Measurements from ENCODE around the gene NGEF.

Gene NGEF

DNA sequence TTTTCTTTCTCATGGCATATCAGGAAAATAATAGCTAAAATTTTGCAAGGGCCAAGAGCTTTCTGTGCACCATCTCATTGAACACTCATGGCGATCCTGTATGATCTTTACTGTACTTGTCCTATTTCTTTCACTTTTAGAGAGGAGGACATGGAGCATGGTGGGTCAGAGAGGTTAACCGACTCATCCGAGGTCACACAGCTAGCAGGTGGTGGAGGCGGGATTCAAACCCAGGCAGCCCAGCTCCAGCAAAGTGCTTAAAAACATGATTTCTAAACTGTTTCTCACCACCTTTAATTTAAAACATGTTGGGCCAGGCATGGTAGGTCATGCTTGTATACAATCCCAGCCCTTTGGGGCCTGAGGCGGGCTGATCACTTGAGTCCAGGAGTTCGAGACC, 6.4 kb downstream of the NGEF start:
- H3K36me3 Mint-ChIP-seq (ENCODE audit: low read depth): no peaks in the 10 kb centered on the region
- peaks cover 7% of the 10 kb centered on the region for H3K4me1 Mint-ChIP-seq (ENCODE audit: low read depth)
- no peaks in the 10 kb centered on the region for H3K9me3 Mint-ChIP-seq
- intact Hi-C loops (cut with micrococcal nuclease): no loop called here
- peaks cover 35% of the 10 kb centered on the region for H3K27me3 Mint-ChIP-seq
- no peak overlapping the region for H3K27ac Mint-ChIP-seq
- no peak overlapping the region for H3K4me3 Mint-ChIP-seq

GRCh38 chr2:233005096-233005495, 8.0 kb downstream of the NGEF start:
- no peak overlapping the region for H3K4me3 Mint-ChIP-seq

GRCh38 chr2:233003658-233004555, 9.1 kb downstream of the NGEF start:
- H3K4me1 Mint-ChIP-seq (ENCODE audit: low read depth): no peaks in the 10 kb centered on the region
- H3K27me3 Mint-ChIP-seq: peaks cover 31% of the 10 kb centered on the region
- no peaks in the 10 kb centered on the region for H3K36me3 Mint-ChIP-seq (ENCODE audit: low read depth)
- intact Hi-C loops (cut with micrococcal nuclease): no loop called here
- H3K4me3 Mint-ChIP-seq: no peak overlapping the region
- H3K27ac Mint-ChIP-seq: no peak overlapping the region
- no peaks in the 10 kb centered on the region for H3K9me3 Mint-ChIP-seq

More at GRCh38 chr2:233005096-233005495, 8.0 kb downstream of the NGEF start:
- Mint-ChIP-seq H3K9me3 (no peaks in the 10 kb centered on the region), H3K27me3 (peaks cover 33% of the 10 kb centered on the region), H3K27ac (no peak overlapping the region), H3K4me1 (ENCODE audit: low read depth) (no peaks in the 10 kb centered on the region), H3K36me3 (ENCODE audit: low read depth) (no peaks in the 10 kb centered on the region)
- intact Hi-C loops (cut with micrococcal nuclease): no loop called here

GRCh38 chr2:233002829-233003657, 10.0 kb downstream of the NGEF start:
- Mint-ChIP-seq H3K27ac (no peak overlapping the region), H3K36me3 (ENCODE audit: low read depth) (no peaks in the 10 kb centered on the region), H3K9me3 (no peaks in the 10 kb centered on the region), H3K27me3 (peaks cover 31% of the 10 kb centered on the region), H3K4me1 (ENCODE audit: low read depth) (peaks cover 2% of the 10 kb centered on the region), H3K4me3 (no peak overlapping the region)
- intact Hi-C loops (cut with micrococcal nuclease): no loop called here

- Mint-ChIP-seq H3K9me3 (no peaks in the 10 kb centered on the region), H3K27ac (no peak overlapping the region), H3K36me3 (ENCODE audit: low read depth) (no peaks in the 10 kb centered on the region), H3K4me3 (no peak overlapping the region), H3K27me3 (peaks cover 33% of the 10 kb centered on the region), H3K4me1 (ENCODE audit: low read depth) (peaks cover 17% of the 10 kb centered on the region)
- intact Hi-C loops (cut with micrococcal nuclease): no loop called here
Observed at GRCh38 chr2:233000886-233001750, 11.9 kb downstream of the NGEF start.

DNA sequence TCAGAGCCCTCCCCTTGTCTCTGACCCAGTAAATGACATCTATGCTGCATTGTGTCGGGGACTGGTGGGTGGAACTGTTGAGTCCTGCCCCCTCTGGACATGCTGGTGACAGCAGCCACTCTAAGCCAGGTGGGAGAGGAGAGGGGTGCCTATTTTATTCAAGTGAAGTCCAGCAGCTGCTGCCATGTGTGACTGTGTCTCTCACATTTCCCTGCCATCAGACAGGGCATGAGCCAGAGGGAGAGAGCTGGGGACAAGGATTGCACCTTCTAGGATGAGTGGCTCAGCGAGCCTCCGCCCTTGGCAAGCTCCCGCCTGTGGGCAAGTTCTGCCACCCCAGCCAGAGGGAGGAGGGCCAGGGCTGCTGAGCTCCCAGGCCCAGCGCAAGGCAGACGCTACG, 13.7 kb downstream of the NGEF start:
- H3K27ac Mint-ChIP-seq: no peak overlapping the region
- H3K36me3 Mint-ChIP-seq (ENCODE audit: low read depth): no peaks in the 10 kb centered on the region
- intact Hi-C loops (cut with micrococcal nuclease): no loop called here
- no peaks in the 10 kb centered on the region for H3K9me3 Mint-ChIP-seq
- H3K4me3 Mint-ChIP-seq: no peak overlapping the region
- peaks cover 18% of the 10 kb centered on the region for H3K27me3 Mint-ChIP-seq
- H3K4me1 Mint-ChIP-seq (ENCODE audit: low read depth): peaks cover 17% of the 10 kb centered on the region

DNA sequence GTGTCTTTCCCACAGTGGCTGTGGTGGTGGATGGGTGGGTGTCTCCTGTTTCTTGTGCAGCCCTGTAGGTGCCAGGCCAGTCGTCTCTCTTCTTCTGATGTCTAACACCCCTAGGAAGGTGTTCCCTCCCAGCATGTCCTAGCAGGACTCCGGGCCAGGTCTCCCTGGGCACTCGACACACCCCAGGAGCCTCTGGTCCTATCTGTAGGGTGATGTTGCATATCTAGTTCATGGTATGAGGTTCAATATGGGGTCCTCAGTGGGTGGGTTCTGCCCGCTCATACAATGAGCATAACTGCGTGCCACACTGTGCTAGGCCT, 14.4 kb downstream of the NGEF start:
- Mint-ChIP-seq H3K4me1 (ENCODE audit: low read depth) (peaks cover 17% of the 10 kb centered on the region), H3K4me3 (no peak overlapping the region), H3K27me3 (peaks cover 12% of the 10 kb centered on the region), H3K9me3 (no peaks in the 10 kb centered on the region), H3K27ac (no peak overlapping the region), H3K36me3 (ENCODE audit: low read depth) (no peaks in the 10 kb centered on the region)
- intact Hi-C loops (cut with micrococcal nuclease): no loop called here

DNA sequence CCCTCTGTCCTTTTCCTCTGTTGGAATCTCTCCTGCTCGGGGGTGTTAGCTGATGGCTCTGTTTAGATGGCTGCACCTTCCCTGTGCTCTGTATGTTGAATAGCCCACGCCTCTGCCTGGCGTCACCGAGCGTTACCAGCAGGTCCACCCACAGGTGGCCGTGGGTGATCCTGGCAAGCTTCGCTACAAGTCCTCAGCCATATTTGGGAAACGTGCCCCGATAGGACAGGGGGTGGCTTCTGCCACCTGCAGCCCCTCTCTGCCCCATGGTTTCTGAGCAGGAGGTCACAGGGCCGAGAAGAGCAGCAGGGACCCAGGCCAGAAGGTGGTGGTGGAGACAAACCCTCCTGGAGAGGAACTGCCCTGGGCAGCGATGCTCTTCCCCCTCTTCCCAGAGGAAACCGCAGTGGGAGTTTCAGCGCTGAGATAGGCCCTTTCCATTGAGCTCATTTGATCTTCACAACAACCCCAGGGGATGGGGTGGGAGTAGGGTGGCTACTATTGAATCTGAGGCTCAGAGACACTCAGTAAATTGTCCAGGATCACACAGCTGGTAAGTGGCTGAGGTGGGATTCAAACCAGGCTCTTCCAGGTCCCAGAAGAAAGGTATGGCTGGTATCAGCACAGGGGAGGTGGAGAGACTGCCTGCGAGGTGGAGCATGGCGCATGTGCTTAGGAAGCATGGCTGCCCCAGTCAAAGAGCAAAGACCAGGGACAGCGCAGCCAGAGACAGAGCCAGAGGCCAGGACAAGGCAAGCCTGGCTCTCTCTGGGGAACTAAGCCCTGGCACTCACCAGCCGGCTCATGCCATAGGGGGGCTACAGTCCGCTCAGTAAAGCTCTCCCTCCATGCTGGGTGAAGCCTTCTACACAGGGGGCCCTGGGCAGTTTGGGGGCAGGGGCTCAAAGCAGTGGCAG, 15.0 kb downstream of the NGEF start:
- Mint-ChIP-seq H3K4me3 (no peak overlapping the region), H3K27ac (no peak overlapping the region), H3K36me3 (ENCODE audit: low read depth) (no peaks in the 10 kb centered on the region), H3K4me1 (ENCODE audit: low read depth) (peaks cover 17% of the 10 kb centered on the region), H3K9me3 (no peaks in the 10 kb centered on the region), H3K27me3 (peaks cover 8% of the 10 kb centered on the region)
- intact Hi-C loops (cut with micrococcal nuclease): no loop called here

DNA sequence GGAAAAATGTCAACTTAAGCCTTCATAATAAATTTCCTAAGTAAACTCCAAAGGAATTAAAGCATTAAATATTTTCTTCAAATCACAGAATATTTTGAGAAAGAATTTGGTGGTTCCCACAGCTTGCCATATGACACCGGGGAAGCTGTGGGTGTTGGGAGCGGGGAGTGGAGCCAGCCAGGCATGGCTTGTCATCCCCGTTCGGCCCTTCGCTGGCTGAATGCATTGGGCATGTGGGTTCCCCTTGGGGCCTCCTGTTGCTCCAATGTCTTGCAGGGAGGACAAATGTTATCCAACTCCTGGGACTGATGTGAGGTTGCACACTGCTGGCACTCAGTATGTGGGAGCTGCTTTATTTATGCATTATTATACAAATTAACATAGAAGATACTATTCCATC, 18.6 kb downstream of the NGEF start:
- no peak overlapping the region for H3K27ac Mint-ChIP-seq
- H3K4me1 Mint-ChIP-seq (ENCODE audit: low read depth): peaks cover 17% of the 10 kb centered on the region
- H3K4me3 Mint-ChIP-seq: no peak overlapping the region
- H3K36me3 Mint-ChIP-seq (ENCODE audit: low read depth): no peaks in the 10 kb centered on the region
- peaks cover 8% of the 10 kb centered on the region for H3K27me3 Mint-ChIP-seq
- intact Hi-C loops (cut with micrococcal nuclease): no loop called here
- no peaks in the 10 kb centered on the region for H3K9me3 Mint-ChIP-seq

- Mint-ChIP-seq H3K9me3 (no peaks in the 10 kb centered on the region), H3K27ac (no peak overlapping the region), H3K4me3 (no peak overlapping the region), H3K36me3 (ENCODE audit: low read depth) (no peaks in the 10 kb centered on the region), H3K4me1 (ENCODE audit: low read depth) (peaks cover 21% of the 10 kb centered on the region), H3K27me3 (peaks cover 10% of the 10 kb centered on the region)
- intact Hi-C loops (cut with micrococcal nuclease): no loop called here
Observed at GRCh38 chr2:232993231-232993821, 19.7 kb downstream of the NGEF start.

GRCh38 chr2:232986155-232986554, 26.9 kb downstream of the NGEF start:
- Mint-ChIP-seq H3K9me3 (peaks cover 9% of the 10 kb centered on the region), H3K36me3 (ENCODE audit: low read depth) (no peaks in the 10 kb centered on the region), H3K27me3 (peaks cover 24% of the 10 kb centered on the region), H3K4me3 (no peak overlapping the region), H3K4me1 (ENCODE audit: low read depth) (peaks cover 46% of the 10 kb centered on the region), H3K27ac (no peak overlapping the region)
- intact Hi-C loops (cut with micrococcal nuclease): no loop called here

DNA sequence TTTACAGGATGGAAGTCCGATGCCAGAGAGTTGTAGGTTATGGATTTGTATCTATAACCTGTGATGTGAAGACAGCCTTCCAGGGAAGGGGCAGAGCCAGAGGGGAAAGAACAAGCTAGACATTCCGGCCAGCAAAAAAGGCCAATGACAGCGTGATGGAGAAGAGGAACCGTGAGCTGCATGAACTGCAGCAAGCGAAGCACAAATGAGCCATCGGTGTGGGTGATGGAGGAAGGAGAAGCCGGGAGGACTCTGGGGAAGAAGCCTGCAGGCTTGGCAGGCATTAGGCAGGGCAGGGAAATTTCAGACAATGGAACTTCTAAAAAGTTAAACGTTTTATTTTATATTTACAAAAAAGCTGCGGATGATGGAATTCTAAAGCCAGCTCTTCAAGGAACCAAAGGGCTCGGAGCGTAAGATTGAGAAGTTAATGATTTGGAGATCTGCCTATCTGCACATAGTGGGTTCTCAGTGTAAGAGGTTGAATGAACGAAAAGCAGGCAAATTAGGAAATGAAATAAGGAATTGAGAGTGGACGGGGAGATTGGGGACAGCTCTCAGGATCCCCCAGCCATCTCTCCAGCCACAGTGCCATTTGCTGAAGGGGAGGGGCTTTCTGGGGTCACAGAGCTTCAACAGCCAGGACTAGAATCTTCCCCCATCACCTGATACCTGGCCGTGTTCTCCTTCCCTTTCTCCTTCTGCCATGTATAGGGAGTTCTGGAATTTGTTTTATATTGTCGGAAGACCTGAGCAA, 28.4 kb downstream of the NGEF start:
- Mint-ChIP-seq H3K36me3 (ENCODE audit: low read depth) (no peaks in the 10 kb centered on the region), H3K27ac (peak overlapping the region; percentile 51)
- intact Hi-C loops (cut with micrococcal nuclease): no loop called here

More for the DNA sequence above, 28.4 kb downstream of the NGEF start:
- peaks cover 9% of the 10 kb centered on the region for H3K9me3 Mint-ChIP-seq
- no peak overlapping the region for H3K4me3 Mint-ChIP-seq
- H3K4me1 Mint-ChIP-seq (ENCODE audit: low read depth): peaks cover 46% of the 10 kb centered on the region
- H3K27me3 Mint-ChIP-seq: peaks cover 26% of the 10 kb centered on the region

Measured in dendritic cell treated with granulocyte-macrophage colony-stimulating factor and Interleukin-4, amounts not matched to agents 40 ng/mL and 50 ng/mL, for 4 days (primary cell).